A673 (cell line): ENCODE results near the gene BCAN. TPM values are rescaled to one million over a fixed set of nuclear protein-coding genes. Genes with fewer than 3 reads are reported as not detected.

ENCODE experiments used
- BruUV-seq: library from RNA; stranded (reverse); fragments of 400-500 nt; replicated peaks from 2 replicates; lab custom pipeline; 2021; lab: Mats Ljungman, UMichigan
- CTCF ChIA-PET: fragments of 300-600 bp; sonication (Branson Sonifier 250); formaldehyde crosslinking; loops from one replicate; lab custom pipeline; 2022; ENCODE audit warnings: antibody characterized with exemption; lab: Charles Lee
- POLR2A ChIA-PET: fragments of 300-600 bp; sonication (Branson Sonifier 250); formaldehyde crosslinking; loops from one replicate; lab custom pipeline; 2022; ENCODE audit warnings: antibody characterized with exemption; ENCODE audit not compliant: low non-redundant PET; lab: Charles Lee
- DNase-seq: peaks from one replicate; pipeline ENCODE4 v3.0.0-alpha.2; 2015; ENCODE audit warnings: low spot score
- H3K27ac ChIP-seq: fragments of 200-600 bp; sonication (generic); 2 replicates; pipeline ENCODE4 v1.5.1; 2016; ENCODE audit warnings: mixed run types, low read depth, mild to moderate bottlenecking, mixed read lengths, antibody characterized with exemption, low read length; ENCODE audit not compliant: poor library complexity, severe bottlenecking
- H3K27me3 ChIP-seq: fragments of 200-600 bp; sonication (generic); replicated peaks from 2 replicates; pipeline ENCODE4 v1.6.1; 2017; ENCODE audit warnings: mixed run types, low read depth, mild to moderate bottlenecking, mixed read lengths, antibody characterized with exemption, low read length; ENCODE audit not compliant: insufficient read depth, poor library complexity
- H3K36me3 ChIP-seq: fragments of 200-600 bp; sonication (generic); 2 replicates; pipeline ENCODE4 v1.6.1; 2016; ENCODE audit warnings: mixed run types, mild to moderate bottlenecking, mixed read lengths, antibody characterized with exemption, low read length; ENCODE audit not compliant: insufficient read depth, poor library complexity, severe bottlenecking
- H3K4me1 ChIP-seq: fragments of 200-600 bp; sonication (generic); 2 replicates; pipeline ENCODE4 v1.6.1; 2017; ENCODE audit warnings: mixed run types, mild to moderate bottlenecking, mixed read lengths, antibody characterized with exemption, low read length; ENCODE audit not compliant: insufficient read depth, poor library complexity, severe bottlenecking
- H3K4me3 ChIP-seq: fragments of 200-600 bp; sonication (generic); 2 replicates; pipeline ENCODE4 v1.5.1; 2016; ENCODE audit warnings: low read depth, mixed run types, mild to moderate bottlenecking, mixed read lengths, low read length; ENCODE audit not compliant: poor library complexity, severe bottlenecking
- H3K9me3 ChIP-seq: fragments of 200-600 bp; sonication (generic); 2 replicates; pipeline ENCODE4 v1.6.1; 2016; ENCODE audit warnings: mixed run types, low read depth, mild to moderate bottlenecking, mixed read lengths, antibody characterized with exemption, low read length; ENCODE audit not compliant: poor library complexity, severe bottlenecking
- CTCF ChIP-seq: fragments of 300-800, 200-600 bp; sonication (generic); conservative IDR thresholded peaks from 2 replicates; pipeline ENCODE4 v1.5.1; 2017; ENCODE audit warnings: low read depth, mild to moderate bottlenecking, antibody characterized with exemption, low read length, moderate library complexity, mixed read lengths
- EZH2 ChIP-seq: fragments of 200-600 bp; sonication (generic); IDR thresholded peaks from 2 replicates; pipeline ENCODE4 v1.6.1; 2017; ENCODE audit warnings: borderline replicate concordance, low read depth, mild to moderate bottlenecking, mixed read lengths, antibody characterized with exemption, low read length; ENCODE audit not compliant: poor library complexity, severe bottlenecking
- intact Hi-C: fragments of 100-400 bp; cut with micrococcal nuclease; formaldehyde crosslinking; loops from one replicate; pipeline ENCODE4 v1.10.0; 2022; ENCODE audit not compliant: unreplicated experiment
- total RNA-seq: library from RNA; stranded (reverse); gene quantifications from 2 replicates; pipeline ENCODE4 v1.2.3, GENCODE V29; 2021

BCAN gene
- total RNA-seq, 1 experiment from 2014 or later, result not detected

- no peak overlapping the region for H3K27ac ChIP-seq
- peak overlapping the region; percentile 40 for H3K4me3 ChIP-seq
- ChIA-PET CTCF (interaction anchor here (0.6 to 1.4 kb wide), 11 partner anchors 13 to 224 kb away, joined by 3 to 7 read pairs (median 3); partner anchors contain the start of gene NTRK1), POLR2A (interaction anchor here (0.7 kb wide), 1 partner anchor 16 kb away, joined by 7 read pairs; no protein-coding TSS in a partner anchor)
- no peaks in the 10 kb centered on the region for H3K9me3 ChIP-seq
- no peak for DNase-seq
- peaks cover 63% of the 10 kb centered on the region for H3K27me3 ChIP-seq
- H3K36me3 ChIP-seq, result no peaks in the 10 kb centered on the region
- H3K4me1 ChIP-seq, result peaks cover 13% of the 10 kb centered on the region
- intact Hi-C loops, result loop anchor here (2.0 to 5.0 kb wide), 2 partner anchors 15 to 94 kb away; no protein-coding TSS in a partner anchor
- BruUV-seq, result no TSS peak
- TF ChIP-seq CTCF (no peak), EZH2 (no peak)
Measured at GRCh38 chr1:156676114-156676819, 34.4 kb downstream of the BCAN start.

DNA sequence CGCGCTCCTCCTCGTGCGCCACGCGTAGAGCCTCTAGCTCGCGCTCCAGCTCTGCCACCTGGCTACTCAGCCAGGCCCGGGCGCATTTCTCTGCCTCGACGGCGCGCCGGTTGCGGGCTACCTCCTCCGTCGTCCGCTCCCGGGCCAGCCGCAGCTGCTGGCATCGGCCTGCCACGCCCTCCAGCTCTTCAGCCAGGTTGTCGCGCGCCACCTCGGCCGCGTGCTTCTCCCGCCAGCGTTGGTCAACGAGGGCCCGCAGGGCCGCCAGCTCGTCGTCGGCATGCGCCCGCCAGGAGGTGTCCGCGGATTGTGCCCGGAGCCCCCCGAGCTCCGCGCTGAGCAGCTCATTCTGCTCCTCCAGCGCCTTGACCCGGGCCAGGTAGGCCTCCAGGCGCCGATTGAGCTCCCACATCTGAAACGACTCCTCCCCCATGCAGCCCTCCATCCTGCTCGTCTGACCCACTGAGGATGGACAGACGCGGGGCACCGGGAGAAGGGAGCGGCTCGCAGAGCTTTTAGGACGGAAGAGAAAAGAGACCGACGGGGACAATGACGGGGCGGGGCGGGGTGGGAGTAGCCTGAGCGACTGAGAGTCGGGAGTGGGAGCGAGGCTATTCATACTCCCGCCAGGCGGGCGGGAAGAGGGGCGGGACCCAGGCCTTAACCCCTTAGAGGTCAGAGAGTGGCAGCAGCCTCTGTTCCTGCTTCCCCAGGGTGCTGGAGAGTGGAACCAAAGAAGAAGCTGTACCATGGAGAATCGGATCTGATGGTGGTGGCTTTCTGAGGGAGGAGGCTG lies 35.1 kb downstream of the BCAN start, which contains the start of gene NES:
TSS of gene NES (minus strand) at position 588 of the 796 bp plus-strand sequence. CDS start at position 445, 143 bp downstream.
- DNase-seq, result peak; percentile 75
- H3K27me3 ChIP-seq, result peaks cover 63% of the 10 kb centered on the region

More for the DNA sequence above, 35.1 kb downstream of the BCAN start, which contains the start of gene NES:
- Histone ChIP-seq H3K4me3 (peak within 1 kb of the TSS; percentile 40), H3K4me1 (peaks cover 13% of the 10 kb centered on the region), H3K9me3 (no peaks in the 10 kb centered on the region), H3K36me3 (no peaks in the 10 kb centered on the region), H3K27ac (no peak within 1 kb of the TSS)
- peak; percentile 77 for TF ChIP-seq EZH2
- no peak for TF ChIP-seq CTCF
- intact Hi-C loops, result loop anchor here (2.0 to 5.0 kb wide), 2 partner anchors 16 to 95 kb away; no protein-coding TSS in a partner anchor
- ChIA-PET CTCF (interaction anchor here (0.6 to 1.6 kb wide), 11 partner anchors 13 to 224 kb away, joined by 3 to 7 read pairs (median 4); partner anchors contain the start of gene NTRK1), POLR2A (interaction anchor here (0.7 kb wide), 1 partner anchor 17 kb away, joined by 7 read pairs; no protein-coding TSS in a partner anchor)
- TSS peak; percentile 52 for BruUV-seq
